Stimulated activated CD8-positive, alpha-beta memory T cell treated with anti-CD3 and anti-CD28 coated beads, Interleukin-7, amount 100 ng/mL, for 24 hours (primary cell): ENCODE results near the gene CEACAM18.
"Not testable (repeated sequence)": the region's sequence is repeated elsewhere in the genome, so short reads cannot be mapped to it uniquely, and the experiment has no call there.

Experiments used
- DNase-seq: peaks from one replicate; pipeline ENCODE4 v3.0.0-alpha.2; 2020; ENCODE audit warnings: low read depth

Gene CEACAM18

GRCh38 chr19:51493776-51494175 is 15.4 kb downstream of the CEACAM18 start:
- no peak for DNase-seq

GRCh38 chr19:51497666-51498065 is 19.3 kb downstream of the CEACAM18 start:
- DNase-seq: no peak

GRCh38 chr19:51500931-51501330 is 22.6 kb downstream of the CEACAM18 start:
- not testable (repeated sequence) for DNase-seq

GRCh38 chr19:51501594-51502263 is 23.4 kb downstream of the CEACAM18 start, which contains the start of gene SIGLEC12:
Gene SIGLEC12, minus strand, starts transcription at chr19:51501800. Its CDS starts 67 bp downstream, at chr19:51501733.
- DNase-seq: no peak

- no peak for DNase-seq
These were observed 25.0 kb downstream of the CEACAM18 start for GRCh38 chr19:51503286-51503817.

GRCh38 chr19:51503896-51504295 is 25.6 kb downstream of the CEACAM18 start:
- DNase-seq: no peak

- no peak for DNase-seq
These were observed 27.6 kb downstream of the CEACAM18 start for GRCh38 chr19:51505904-51506303.

- DNase-seq: no peak
These were observed 28.9 kb downstream of the CEACAM18 start for GRCh38 chr19:51507192-51507591.

GRCh38 chr19:51507640-51508058 is 29.3 kb downstream of the CEACAM18 start:
- no peak for DNase-seq

GRCh38 chr19:51508059-51508733 is 29.9 kb downstream of the CEACAM18 start:
- no peak for DNase-seq

- no peak for DNase-seq
These were observed 31.7 kb downstream of the CEACAM18 start for GRCh38 chr19:51509823-51510660.

GRCh38 chr19:51511353-51511752 is 33.0 kb downstream of the CEACAM18 start:
- no peak for DNase-seq

- no peak for DNase-seq
These were observed 35.6 kb downstream of the CEACAM18 start for GRCh38 chr19:51513968-51514367.

- no peak for DNase-seq
These were observed 36.6 kb downstream of the CEACAM18 start for GRCh38 chr19:51514866-51515481.

GRCh38 chr19:51520728-51521127 is 42.4 kb downstream of the CEACAM18 start:
- DNase-seq: no peak

- DNase-seq: no peak
These were observed 43.0 kb downstream of the CEACAM18 start for GRCh38 chr19:51521357-51521756.

GRCh38 chr19:51521781-51522180 is 43.4 kb downstream of the CEACAM18 start:
- DNase-seq: no peak

GRCh38 chr19:51524666-51525264 is 46.4 kb downstream of the CEACAM18 start:
- no peak for DNase-seq

GRCh38 chr19:51525651-51526050 is 47.3 kb downstream of the CEACAM18 start:
- DNase-seq: no peak

- DNase-seq: no peak
These were observed 51.0 kb downstream of the CEACAM18 start for GRCh38 chr19:51529301-51529700.

GRCh38 chr19:51530616-51531015 is 52.3 kb downstream of the CEACAM18 start:
- no peak for DNase-seq
